GM18907 (cell line): ENCODE results near the gene ATXN7L2.

Experiments used
- ATAC-seq: cut with Tn5 transposase; IDR thresholded peaks from one replicate; pipeline ENCODE4 v1.9.1; 2021; ENCODE audit warnings: mild to moderate bottlenecking, moderate library complexity; ENCODE audit not compliant: unreplicated experiment

Gene ATXN7L2

DNA sequence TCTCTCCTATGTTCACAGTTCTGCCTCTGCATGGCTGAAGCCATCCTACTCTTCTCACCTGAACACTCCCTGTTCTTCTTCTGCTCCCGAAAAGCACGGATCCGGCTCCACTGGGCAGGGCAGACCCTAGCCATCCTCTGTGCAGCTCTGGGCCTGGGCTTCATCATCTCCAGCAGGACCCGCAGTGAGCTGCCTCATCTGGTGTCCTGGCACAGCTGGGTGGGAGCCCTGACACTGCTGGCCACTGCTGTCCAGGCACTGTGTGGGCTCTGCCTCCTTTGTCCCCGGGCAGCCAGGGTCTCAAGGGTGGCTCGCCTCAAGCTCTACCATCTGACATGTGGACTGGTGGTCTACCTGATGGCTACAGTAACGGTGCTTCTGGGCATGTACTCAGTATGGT lies 12.0 kb downstream of the ATXN7L2 start:
- ATAC-seq, result no peak

DNA sequence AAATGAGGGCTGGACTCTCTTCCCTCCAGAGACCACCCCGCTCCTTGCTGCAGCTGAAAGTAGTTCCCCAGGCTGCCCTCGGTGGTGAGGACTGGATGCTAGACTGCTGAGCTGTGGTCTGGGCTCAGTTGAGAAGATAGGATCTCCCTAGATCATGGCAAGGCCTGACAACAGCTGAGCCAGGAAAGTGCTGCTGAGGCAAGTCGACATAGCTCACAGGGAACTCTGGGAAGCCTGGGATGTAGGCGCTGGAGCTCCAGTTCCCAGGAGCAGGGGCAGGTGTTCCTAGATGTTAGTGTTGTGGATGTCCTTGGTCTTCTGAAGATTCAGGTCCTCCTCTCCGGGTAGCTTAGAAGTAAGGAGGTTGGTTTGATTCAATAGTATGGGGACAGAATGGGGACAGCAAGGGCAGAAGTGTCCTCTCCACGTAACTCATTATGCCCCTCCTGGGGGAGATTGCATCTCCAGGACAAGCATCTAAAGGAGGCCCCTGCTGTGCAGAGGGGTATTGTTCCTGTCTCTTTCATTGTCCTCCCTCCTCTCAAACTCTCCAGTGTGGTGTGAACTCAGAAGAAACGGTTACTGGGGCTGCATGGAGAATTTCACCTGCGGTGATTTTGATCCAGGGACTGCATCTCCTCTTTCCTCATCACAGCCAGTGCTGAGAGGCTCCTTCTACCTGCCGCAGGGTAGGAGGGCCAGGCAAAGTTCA lies 13.9 kb downstream of the ATXN7L2 start:
- no peak for ATAC-seq

DNA sequence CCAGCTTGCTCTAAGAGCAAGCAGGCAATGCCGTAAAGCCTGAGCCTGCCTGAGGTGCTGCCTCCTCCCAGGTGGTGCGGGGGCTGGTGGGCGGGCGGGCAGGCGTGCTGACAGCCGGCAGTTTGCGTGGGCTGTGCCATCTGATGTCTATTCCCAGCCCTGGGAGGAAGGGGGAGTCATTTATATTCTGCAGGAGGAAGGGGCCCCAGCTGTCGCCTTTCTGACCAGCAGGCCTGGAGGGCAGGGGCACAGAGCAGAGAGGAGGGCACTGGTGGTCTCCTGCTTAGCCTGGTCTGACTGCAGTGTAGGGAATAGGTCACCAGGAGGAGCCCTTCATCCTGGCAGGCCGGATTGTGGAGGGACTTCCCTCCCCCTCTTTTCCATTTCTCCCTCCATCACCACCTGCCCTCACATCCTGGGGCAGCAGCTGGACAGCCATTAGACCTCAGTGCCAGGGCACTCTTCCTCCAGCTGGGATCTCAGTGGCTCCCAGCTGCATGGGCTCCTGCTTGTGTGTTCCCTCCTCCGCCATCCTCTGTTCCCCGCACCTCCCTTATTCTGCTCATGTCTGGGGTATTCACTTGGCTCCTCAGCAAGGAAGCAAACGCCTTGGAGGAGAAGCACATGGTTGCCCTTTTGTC lies 14.6 kb downstream of the ATXN7L2 start:
- ATAC-seq, result no peak

DNA sequence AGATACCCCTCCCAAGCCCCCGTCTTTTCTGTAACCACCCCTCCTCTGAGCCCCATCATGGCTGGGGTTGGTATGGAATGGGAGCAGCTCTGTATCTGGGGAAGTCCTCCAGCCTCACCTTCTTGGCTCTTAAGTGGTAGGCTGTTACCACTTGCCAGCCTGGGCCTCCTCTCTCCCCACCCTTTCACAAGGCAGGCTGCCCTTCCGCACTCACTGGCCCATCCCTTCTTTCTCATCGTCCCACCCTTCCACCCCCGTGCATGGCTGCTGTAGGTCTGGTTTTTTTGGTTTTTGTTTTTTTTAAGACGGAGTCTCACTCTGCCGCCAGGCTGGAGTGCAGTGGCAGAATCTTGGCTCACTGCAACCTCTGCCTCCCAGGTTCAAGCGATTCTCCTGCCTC lies 15.4 kb downstream of the ATXN7L2 start:
- no peak for ATAC-seq

DNA sequence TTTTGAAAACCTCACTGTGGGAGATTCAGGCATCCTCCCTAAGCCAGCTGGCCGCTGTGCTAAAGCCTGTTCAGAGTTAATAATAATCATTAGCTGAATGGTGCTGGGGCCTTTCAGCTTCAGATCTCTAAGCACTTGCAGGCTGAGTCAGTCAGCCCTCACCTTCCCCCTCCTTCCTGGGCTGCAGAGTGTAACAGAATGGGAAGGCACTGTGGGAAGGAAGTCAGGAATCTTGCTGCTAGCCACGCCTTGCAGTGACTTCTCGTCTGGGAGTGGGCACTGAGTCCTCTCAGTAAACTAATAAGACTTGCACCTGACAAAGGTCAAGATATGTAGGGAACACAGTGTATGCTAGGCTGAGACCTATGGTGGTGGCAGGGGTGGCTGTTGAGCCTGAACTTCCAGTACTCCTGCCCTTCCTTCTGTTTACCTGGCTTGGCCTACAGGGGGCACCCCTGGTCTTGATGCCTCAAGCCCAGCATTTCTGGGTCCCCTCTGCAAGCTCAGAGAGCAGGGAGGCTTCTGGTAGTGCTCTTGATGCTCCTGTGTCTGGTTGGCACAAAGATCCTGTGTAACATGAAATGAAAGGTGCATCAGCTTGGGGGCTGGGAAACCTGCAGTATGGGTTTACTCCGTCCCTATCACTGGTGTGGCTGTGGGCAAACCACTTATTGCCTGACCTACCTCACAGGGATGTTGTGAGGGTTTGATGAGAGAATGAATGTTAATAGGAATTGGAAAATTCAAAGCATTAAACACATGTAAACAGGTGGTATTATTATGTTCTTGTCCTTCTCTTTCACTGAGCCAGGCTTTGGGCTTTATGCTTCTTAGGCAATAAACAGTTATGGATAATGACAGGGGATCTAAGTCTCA lies 16.2 kb downstream of the ATXN7L2 start:
- no peak for ATAC-seq

DNA sequence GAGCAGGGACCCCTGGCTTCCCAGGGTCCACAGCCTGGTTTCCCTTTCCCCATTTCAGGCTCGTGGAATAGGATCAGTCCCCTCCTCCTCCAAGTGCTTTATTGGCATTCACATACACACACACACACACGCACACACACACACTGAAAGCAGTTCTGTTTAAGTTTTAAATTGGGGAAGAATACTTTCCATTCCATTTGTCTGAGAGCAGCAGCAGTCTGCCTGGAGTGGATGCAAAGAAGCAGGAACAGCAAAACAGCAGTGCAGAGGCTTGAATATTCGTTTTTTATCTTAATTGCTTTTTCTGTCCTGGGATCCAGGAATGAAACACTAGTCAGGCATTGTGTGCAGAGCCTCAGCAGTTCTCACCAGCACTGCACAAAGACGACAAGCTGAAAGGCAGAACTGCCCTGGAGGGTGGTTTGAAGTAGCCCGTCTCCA lies 17.3 kb downstream of the ATXN7L2 start:
- ATAC-seq, result no peak

DNA sequence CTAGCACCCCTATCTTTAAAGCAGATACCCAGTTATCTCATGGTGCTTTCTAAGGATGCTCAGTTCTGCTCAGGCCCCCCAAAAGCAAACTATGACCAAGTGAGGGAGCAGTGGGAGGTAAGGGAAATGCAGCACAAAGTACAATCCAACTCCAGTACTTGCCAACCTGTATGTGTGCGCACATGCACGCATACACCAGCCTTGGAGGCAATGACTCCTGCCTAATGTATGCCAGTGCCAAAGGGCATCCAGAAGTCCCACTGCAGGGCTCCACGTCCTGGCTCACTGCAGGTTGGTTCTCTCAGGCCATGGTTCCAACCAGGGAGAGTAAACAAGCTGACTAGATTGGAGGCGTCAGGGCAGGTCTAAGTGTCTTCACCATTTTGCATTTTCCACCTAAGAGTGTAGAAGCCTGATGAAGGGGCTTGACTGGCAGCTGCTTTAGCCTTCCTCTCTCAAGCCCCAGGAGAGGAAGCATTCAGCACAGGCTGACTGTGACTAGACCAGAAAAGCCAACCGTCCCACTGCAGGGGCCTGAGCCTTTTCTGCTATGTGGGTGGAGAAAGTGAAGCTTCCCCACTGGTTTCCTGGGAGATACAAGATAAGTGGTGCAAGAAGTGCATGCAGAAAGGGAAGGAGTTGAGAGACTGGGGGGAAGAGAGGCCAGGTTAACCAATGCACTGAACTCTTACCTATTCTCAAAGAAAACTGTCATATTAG lies 18.1 kb downstream of the ATXN7L2 start:
- no peak for ATAC-seq

DNA sequence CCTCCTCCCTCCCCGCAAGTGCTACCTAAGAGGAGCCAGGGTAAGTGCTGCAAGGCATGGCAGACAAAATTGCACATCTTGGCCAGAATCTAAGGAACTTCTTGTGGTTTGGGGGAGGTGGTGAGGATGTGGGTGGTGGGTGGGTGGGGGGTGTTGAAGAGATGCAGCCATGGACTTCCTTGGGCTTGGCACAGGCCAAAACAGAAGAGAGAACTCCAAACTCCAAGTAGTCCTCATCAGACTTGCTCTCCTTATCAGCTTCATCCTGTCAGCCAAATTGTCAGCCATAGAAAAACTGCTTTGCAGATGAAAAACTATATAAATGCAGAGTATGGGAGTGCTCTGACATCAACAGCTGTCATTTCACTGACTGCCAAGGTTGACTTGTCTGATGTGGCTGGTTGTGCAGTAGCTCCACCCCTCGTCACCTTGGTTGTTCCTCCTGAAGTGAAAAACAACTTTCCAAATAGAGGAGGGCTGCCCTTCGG lies 18.7 kb downstream of the ATXN7L2 start:
- no peak for ATAC-seq

DNA sequence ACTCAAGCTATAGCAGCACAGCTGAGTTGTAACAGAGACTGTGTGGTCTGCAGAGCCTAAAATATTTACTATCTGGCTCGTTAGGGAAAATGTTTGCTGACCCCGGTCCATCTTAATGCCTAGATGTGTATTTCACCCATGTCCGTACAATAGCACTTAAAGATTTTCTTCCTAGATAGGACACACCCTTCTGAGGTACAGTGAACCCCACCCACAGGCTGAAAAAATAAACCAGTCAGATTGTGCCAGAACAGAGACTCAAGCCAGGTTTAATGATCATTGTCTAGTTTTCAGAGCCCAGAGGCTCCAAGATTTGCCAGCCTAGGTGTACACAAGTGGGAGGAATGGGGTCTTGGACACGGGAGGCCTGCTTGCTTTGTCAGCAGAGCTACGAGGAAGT lies 20.2 kb downstream of the ATXN7L2 start:
- no peak for ATAC-seq

DNA sequence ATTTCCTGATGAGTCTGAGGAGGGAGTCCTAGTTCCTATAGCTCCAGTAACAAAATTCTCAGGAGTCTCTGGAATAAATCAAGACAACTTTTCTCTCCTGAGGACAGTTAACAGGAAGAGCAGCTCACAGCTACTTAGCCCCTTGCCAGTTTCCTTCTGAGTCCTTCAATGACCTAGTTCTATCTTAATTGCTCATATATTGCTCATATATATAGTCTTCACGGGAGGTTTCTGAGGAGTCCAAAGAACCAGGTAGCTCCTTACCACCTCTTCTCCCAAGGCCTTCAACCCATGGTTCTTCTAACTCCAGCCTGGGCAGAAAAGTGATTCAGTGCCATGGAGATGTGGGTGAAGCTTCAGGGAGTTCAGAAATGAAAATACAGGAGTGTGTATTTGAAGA lies 21.3 kb downstream of the ATXN7L2 start:
- ATAC-seq, result no peak

DNA sequence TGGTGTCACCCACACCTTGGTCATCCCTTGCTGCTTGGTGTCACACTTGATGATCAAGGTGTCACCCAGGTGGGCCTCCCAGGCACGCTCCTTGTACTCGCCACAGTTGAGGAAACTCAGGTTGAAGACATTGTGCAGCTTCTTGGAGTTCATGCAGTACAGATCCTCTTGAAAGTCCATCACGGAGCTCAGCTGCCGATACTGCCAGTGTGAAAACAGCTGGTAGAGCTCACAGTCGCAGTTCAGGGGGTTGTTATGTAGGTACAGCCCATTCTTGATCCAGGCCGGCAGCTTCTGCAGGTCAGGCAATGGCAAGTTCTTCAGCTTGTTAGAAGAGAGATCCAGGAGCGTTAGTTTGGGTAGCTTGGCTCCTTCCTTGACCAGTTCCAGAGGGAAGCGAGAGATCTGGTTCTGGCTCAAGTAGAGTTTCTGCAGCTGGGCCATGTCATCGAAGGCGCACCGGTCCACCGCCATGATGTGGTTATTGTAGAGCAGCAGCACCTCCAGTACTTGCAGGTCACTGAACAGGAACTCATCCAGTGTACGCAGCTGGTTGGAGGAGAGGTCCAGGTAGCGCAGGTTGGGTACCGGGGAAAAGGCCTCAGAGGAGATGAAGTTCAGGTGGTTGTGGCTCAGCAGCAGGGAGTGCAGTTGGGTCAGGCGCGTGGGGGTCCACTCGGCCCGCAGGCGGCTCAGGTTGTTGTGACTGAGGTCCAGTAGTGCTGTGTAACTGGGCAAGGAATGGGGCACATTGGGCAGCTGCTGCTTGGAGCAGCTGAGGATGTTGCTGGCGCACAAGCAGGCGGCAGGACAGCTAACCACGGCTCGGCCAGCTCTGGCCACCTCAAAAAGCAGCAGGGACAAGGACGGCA lies 24.5 kb downstream of the ATXN7L2 start:
- no peak for ATAC-seq

DNA sequence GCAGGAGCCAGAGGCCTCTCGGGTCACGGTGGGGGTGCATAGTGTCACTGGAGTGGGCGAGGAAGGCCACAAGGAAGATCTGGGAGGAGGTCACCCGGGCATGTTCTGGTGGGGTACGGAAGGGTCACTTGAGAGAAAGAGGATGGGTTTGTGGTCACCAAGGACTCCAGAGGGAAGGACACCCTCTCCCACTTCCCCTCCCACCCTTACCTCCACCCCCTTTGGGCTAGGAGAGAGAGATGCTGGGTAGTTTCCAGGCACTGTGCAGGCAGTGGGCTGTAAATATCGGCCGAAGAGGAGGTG lies 25.1 kb downstream of the ATXN7L2 start:
- ATAC-seq, result no peak

DNA sequence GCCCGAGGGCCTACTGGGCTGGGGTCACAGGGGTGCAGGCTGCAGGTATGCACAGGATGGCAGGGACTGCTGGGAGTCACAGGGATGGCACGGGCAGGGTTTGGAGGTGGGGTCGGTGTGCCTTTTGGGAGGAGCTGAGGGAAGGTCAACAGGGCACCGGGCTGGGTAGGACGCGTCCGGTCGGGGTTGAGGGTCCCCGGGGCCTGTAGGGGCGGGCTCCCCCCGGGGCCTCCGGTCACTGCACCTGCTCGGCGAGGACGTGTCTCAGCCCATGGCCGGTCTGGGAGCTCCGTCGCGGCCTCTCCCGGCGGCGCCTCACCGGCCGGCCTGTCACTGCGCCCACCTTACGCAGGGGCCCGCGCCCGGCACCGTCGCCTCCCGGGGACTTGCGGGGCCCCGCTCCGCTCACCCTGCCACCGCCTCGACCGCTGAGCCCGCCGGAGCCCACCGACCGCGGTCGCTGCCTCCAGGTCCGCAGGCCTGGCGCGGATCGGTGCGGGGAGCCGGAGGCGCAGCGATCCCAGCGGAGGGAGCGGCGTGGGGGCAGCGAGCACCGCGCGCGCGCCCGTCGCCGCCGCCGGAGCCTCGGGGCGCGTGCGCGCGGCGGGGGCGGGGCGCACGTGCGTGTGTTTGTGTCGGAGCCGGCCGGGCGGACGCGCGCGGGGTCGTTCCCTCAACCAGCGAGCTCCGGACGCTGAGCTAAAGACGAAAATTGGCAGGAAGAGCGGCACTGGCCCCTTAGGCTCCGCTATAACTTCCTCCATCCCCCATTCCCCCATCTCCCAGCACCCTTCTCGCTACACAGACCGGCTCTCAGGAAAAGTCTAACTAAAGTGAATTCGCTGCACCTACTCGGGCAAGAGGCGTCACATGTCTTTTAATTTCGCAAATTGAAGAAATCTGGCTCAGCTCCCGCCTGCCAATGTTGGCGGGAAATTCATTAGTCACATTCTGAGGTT lies 25.8 kb downstream of the ATXN7L2 start, which contains the start of gene AMIGO1:
AMIGO1 (minus strand) TSS at position 552 of the 959 bp plus-strand sequence. CDS start 815 bp downstream, outside the sequence.
- no peak for ATAC-seq

DNA sequence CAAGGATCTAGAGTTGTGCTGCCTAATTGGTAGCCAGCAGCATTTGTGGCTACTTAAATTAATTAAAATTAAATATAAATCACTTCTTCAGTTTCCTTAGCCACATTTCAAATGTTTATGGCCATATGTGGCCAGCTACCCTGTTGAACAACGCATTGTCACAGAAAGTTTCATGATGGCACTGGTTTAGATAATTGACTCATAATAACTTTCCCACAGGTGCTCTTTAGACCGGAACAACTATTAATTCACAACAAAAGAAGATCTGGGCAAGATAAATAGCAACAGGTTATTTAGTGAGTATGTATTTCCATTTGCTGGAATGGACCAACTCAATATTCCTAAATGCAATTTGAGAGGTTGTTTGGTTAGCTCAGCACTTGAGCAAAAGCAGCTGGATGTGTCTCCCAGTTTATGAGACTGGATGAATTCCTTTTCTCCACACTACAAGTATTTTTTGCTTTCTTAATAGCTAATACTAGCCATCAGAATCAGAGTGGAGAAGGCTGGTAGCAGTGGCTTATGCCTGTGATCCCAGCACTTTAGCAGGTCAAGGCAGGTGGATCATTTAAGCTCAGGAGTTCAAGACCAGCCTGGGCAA lies 29.5 kb downstream of the ATXN7L2 start:
- no peak for ATAC-seq

DNA sequence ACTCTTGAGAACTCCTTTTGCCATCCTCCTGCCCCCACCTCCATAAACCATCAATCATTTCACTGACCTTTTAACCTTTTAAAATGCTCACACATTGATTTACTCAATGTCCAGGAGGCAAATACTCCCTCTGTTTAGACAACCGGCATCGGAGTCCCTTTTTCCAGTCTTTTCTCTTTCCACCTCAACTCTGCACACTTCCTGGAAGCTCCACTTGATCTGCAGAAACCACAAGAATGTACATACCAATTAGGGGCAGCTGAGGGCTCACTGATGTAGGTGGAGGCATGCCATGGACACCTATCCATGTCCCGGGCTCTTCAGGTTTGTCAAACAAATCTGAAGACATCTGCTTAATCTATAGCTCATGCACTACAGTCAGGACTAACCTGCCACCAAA lies 31.1 kb downstream of the ATXN7L2 start:
- ATAC-seq, result no peak

DNA sequence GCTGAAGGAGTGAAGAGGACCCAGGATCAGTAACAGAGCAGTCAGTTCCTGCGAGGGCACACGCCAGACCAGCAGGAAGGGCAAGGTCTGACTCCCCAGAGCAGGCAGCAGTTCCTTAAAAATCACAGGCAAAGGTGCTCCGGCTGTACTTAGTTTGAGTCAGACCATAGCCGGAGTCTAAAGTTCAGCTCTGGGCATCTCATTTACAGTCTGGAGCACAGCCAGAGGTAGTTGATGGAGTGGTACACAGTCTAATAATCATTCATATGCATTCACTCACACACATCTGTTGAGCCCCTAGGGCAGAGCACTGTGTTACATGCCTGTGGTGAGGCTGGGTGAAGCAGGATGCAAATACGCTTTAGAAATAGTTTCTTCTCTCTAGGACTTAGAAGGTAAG lies 33.2 kb downstream of the ATXN7L2 start:
- no peak for ATAC-seq

DNA sequence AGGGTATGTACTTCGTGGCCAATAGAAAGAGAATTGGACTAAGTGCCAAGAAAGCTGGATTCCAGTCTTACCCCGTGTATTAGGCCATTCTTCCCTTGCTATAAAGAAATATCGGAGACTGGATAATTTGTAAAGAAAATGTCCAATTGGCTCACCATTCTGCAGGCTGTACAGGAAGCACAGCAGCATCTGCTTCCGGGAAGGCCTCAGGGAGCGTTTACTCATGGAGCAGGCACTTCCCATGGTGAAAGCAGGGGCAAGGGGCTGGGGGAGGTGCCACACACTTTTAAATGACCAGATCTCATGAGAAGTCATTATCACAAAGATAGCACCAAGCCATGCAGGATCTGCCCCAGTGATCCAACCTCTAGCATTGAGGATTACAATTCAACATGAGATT lies 33.6 kb downstream of the ATXN7L2 start:
- ATAC-seq, result no peak
